Coronary artery (tissue), 2 donors: ENCODE results near the gene CHAF1B.

Experiments
- DNase-seq: peaks from one replicate; pipeline ENCODE4 v3.0.0-alpha.2; 2017; ENCODE audit warnings: low spot score
- H3K27ac ChIP-seq, 2 donors: fragments of 200-600 bp; sonication (generic); one replicate each; pipeline ENCODE4 v1.5.1; 2016 to 2019
- H3K4me3 ChIP-seq: fragments of 200-600 bp; sonication (generic); 2 replicates; pipeline ENCODE4 v1.5.1; 2016; ENCODE audit warnings: mild to moderate bottlenecking, moderate library complexity
- CTCF ChIP-seq: fragments of 200-600 bp; sonication (generic); IDR thresholded peaks from one replicate; pipeline ENCODE4 v1.5.1; 2019; ENCODE audit warnings: antibody characterized with exemption

The CHAF1B gene

DNA sequence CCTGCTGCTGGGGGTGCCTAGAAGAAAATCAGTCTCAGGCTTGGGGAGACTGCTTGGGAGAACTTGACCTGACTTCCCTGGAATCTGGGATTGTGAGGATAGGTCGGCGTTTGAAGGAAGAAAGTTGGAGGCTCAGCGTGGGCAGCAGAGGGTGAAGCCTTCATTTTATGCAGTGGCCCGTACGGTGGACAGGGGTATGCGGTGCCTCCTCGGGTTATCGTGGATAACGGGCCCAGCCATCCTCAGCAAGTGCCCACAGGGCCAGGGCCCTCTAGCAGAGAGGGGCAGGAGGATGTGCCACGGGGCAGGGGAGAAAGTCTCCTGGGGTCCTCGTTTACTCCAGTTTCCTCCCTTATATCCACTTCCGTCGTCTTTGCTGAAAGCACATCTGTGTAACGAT, 34.0 kb downstream of the CHAF1B start:
- Histone ChIP-seq H3K4me3 (no peak overlapping the region), H3K27ac (no peak overlapping the region)
- no peak for DNase-seq
- TF ChIP-seq CTCF: no peak

- TF ChIP-seq CTCF: peak; percentile 77
- DNase-seq: peak; percentile 88
- no peak overlapping the region for H3K27ac ChIP-seq
- no peak overlapping the region for H3K4me3 ChIP-seq
These were observed 34.8 kb downstream of the CHAF1B start for GRCh38 chr21:36419996-36420395.

- DNase-seq: no peak
- Histone ChIP-seq H3K27ac (no peak overlapping the region), H3K4me3 (no peak overlapping the region)
- TF ChIP-seq CTCF: no peak
These were observed 35.6 kb downstream of the CHAF1B start for GRCh38 chr21:36420571-36421339.

DNA sequence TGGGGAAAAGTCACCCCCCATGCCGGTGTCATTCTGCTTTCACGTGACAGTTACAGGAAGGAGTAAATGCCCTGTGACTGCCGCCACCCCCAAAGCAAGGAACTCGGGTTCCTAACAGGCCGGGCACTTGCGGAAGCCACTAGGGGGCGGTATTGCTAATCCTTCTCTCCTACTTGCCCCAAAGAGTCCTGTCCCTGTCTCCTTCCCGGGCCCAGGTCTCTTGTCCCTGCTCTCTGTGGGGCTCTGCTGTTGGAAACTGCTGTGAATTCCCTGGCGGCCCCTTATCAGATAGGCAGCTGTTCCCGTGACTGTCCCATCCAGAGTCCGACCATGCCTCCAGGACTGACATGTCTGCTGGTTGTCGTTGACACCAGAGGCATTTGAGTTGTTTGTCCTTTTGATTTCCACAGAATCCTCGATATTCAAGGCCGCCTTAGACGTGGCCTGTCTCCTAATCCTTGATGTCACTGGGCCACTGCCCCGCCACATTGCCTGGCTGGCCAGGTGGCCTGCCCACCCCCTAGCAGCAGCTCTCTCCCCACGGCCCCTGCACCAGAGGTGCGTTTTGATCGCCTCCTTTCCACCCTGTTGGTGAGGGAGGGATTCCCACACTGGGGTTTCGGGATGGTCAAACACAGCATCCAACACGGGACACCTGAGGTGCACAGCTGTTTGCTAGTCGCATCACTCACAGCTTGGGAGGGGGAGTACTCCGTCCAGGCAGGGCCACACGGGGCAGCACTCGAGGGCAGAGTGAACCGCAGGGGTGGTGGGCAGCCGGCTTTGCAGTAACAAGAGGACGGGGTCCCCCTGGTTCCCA, 37.3 kb downstream of the CHAF1B start:
- no peak for DNase-seq
- Histone ChIP-seq H3K27ac (no peak overlapping the region), H3K4me3 (no peak overlapping the region)
- peak; percentile 62 for TF ChIP-seq CTCF

DNA sequence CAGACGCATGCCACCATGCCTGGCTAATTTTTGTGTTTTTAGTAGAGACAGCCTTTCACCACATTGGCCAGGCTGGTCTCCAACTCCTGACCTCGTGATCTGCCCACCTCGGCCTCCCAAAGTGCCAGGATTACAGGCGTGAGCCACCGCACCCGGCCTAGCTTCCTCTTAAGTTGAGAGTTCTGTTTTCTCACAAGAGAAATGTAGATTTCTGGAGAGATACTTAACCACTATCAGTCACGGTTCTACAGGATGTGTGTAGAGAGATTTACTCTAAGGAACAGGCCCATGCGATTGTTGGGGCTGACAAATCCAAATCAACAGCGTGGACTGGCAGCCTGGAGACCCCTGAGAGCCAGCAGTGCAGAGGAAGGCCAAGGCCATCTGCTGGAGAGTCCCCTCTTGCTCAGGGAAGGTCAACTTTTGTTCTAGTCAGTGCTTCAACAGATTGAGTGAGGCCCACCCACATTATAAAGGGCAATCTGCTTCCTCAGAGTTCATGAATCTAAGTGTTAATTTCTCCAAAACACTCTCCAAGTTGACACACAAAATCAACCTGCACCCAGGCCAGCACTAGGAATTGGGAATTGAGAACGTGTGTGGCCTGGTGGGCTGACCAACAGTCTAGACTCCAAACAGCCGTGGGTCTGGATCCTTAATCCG, 38.7 kb downstream of the CHAF1B start:
- no peak for DNase-seq
- Histone ChIP-seq H3K4me3 (no peak overlapping the region), H3K27ac (no peak overlapping the region)
- no peak for TF ChIP-seq CTCF

GRCh38 chr21:36424592-36424991, 39.4 kb downstream of the CHAF1B start:
- Histone ChIP-seq H3K27ac (no peak overlapping the region), H3K4me3 (no peak overlapping the region)
- DNase-seq: no peak
- no peak for TF ChIP-seq CTCF
